Measurements from ENCODE around the gene MAN2B2. TPM values are rescaled to one million over a fixed set of nuclear protein-coding genes. Genes with fewer than 3 reads are reported as not detected.

Gene MAN2B2
- total RNA-seq, 1 donor from 2014 or later = 13.9 TPM

Other genes starting within 250 kb of the MAN2B2 start
- not detected in 2 replicates for gene PPP2R2C, start 102.6 kb upstream of the MAN2B2 start, total RNA-seq
- 115 and 119 TPM in 2 replicates for gene MRFAP1, start 65.5 kb downstream of the MAN2B2 start, total RNA-seq
- 1.7 and 1.9 TPM in 2 replicates for gene S100P, start 118.7 kb downstream of the MAN2B2 start, total RNA-seq
- gene MRFAP1L1, start 134.7 kb downstream of the MAN2B2 start, total RNA-seq = 51.7 and 53.9 TPM in 2 replicates
- 21.5 and 23.6 TPM in 2 replicates for gene BLOC1S4, start 141.0 kb downstream of the MAN2B2 start, total RNA-seq
- 14.5 and 19.1 TPM in 2 replicates for gene KIAA0232, start 207.5 kb downstream of the MAN2B2 start, total RNA-seq

All from activated T-helper 1 cell treated with anti-CD3 and anti-CD28 coated beads, Interleukin-12 subunit alpha, Interleukin-12 subunit beta, Interleukin-2, Interleukin-4 antibody, amounts not matched to agents 30 ng/mL and 10 ng/mL and 1 ng/mL, durations not matched to agents 14 hours and 24 hours and 36 hours (primary cell).